Astrocyte (in vitro differentiated cells and primary cell): ENCODE data around the gene MAD2L1BP.

Experiments used
- EZH2 ChIP-seq: IDR thresholded peaks from 2 replicates; pipeline ENCODE4 v1.6.1; 2012; ENCODE audit warnings: mild to moderate bottlenecking, low read length, inconsistent platforms; ENCODE audit not compliant: insufficient read depth
- TF ChIP-seq, protein P1 (sequence below): IDR thresholded peaks from 2 replicates; pipeline ENCODE4 v1.5.1; 2011; ENCODE audit warnings: low read depth, mild to moderate bottlenecking, inconsistent platforms, low read length, moderate library complexity; ENCODE audit not compliant: insufficient read depth

GRCh38 chr6:43613721-43614395, 21.8 kb upstream of the MAD2L1BP start:
- TF ChIP-seq, protein P1, sequence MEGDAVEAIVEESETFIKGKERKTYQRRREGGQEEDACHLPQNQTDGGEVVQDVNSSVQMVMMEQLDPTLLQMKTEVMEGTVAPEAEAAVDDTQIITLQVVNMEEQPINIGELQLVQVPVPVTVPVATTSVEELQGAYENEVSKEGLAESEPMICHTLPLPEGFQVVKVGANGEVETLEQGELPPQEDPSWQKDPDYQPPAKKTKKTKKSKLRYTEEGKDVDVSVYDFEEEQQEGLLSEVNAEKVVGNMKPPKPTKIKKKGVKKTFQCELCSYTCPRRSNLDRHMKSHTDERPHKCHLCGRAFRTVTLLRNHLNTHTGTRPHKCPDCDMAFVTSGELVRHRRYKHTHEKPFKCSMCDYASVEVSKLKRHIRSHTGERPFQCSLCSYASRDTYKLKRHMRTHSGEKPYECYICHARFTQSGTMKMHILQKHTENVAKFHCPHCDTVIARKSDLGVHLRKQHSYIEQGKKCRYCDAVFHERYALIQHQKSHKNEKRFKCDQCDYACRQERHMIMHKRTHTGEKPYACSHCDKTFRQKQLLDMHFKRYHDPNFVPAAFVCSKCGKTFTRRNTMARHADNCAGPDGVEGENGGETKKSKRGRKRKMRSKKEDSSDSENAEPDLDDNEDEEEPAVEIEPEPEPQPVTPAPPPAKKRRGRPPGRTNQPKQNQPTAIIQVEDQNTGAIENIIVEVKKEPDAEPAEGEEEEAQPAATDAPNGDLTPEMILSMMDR = no peak
- no peak for TF ChIP-seq EZH2
